ENCODE results near the gene DNAJC2.

- TF ChIP-seq CTCF (IDR thresholded peaks at IDR 0.05; ENCODE audit: low read depth, low read length) (no peak), POLR2A (IDR thresholded peaks at IDR 0.05; ENCODE audit: extremely low read depth, insufficient read length) (no peak), MAX (IDR thresholded peaks at IDR 0.05; ENCODE audit: low read depth, low read length) (no peak), MYC (IDR thresholded peaks at IDR 0.05; ENCODE audit: low read depth, low read length) (no peak)
Observed at GRCh38 chr7:103382032-103382402, 37.5 kb upstream of the DNAJC2 start.

Measured in NB4 (cell line).